ENCODE measurements around the gene FYCO1. TPM values are rescaled to one million over a fixed set of nuclear protein-coding genes. Genes with fewer than 3 reads are reported as not detected.

FYCO1 gene
- total and polyA plus RNA-seq, 10 of the 15 experiments (the other 5 are each of a cell fraction or from before 2014, with no cell fraction given), result 1.5 to 8.4 (median 6.5) TPM

GRCh38 chr3:45966371-45966791, 29.2 kb downstream of the FYCO1 start:
- DNase-seq (ENCODE audit: low read depth, low spot score) (no peak), ATAC-seq (no peak), FAIRE-seq (no peak)
- in situ Hi-C loops (cut with MboI), result no loop called here
- Histone ChIP-seq H3K4me2 (ENCODE audit: control insufficient read depth, insufficient read depth) (no peak overlapping the region), H3K27ac (ENCODE audit: control insufficient read depth, insufficient read depth) (no peak overlapping the region), H3K9me3 (replicated peaks; ENCODE audit: control insufficient read depth, insufficient read depth, low read length) (no peaks in the 10 kb centered on the region), H2AFZ (ENCODE audit: control insufficient read depth, low read depth, low read length) (no peak overlapping the region), H3K4me3 (no peak overlapping the region), H3K36me3 (ENCODE audit: control insufficient read depth in 2 of 2, insufficient read depth in 2 of 2, low read length in 1 of 2) (peaks cover 24 to 30% of the 10 kb centered on the region in 2 experiments), H4K20me1 (ENCODE audit: control insufficient read depth, insufficient read depth) (no peaks in the 10 kb centered on the region), H3K9ac (ENCODE audit: control insufficient read depth, insufficient read depth, low read length) (no peak overlapping the region), H3K27me3 (replicated peaks in 1 of 2; ENCODE audit: control insufficient read depth in 2 of 2, insufficient read depth in 2 of 2, low read length in 1 of 2) (no peaks in the 10 kb centered on the region), H3K79me2 (ENCODE audit: control insufficient read depth, insufficient read depth, low read length) (no peaks in the 10 kb centered on the region), H3K4me1 (ENCODE audit: control insufficient read depth, insufficient read depth, low read length) (peaks cover 48% of the 10 kb centered on the region)
- TF ChIP-seq PAX8 (IDR thresholded peaks at IDR 0.05) (no peak), YY1 (IDR thresholded peaks at IDR 0.05; ENCODE audit: low read depth, low read length) (no peak), POLR2A (IDR thresholded peaks at IDR 0.05; ENCODE audit: low read depth, low read length) (0 out of 2 replicates have a peak, but pooled peaks have one; percentile 7)
- ChIA-PET CTCF (interaction anchor here (0.9 to 3.2 kb wide), 3 partner anchors 13 to 110 kb away, joined by 3 to 19 read pairs (median 4); no protein-coding TSS in a partner anchor), RAD21 (ENCODE audit: unreplicated experiment) (interaction anchor here (0.7 to 4.8 kb wide), 6 partner anchors 13 to 403 kb away, joined by 3 to 20 read pairs (median 4); no protein-coding TSS in a partner anchor), POLR2A (interaction anchor here (1.0 kb wide), 1 partner anchor 102 kb away, joined by 4 read pairs; no protein-coding TSS in a partner anchor), SMC1A (ENCODE audit: uncharacterized antibody, unreplicated experiment) (interaction anchor here (0.8 to 5.9 kb wide), 7 partner anchors 10 to 412 kb away, joined by 3 to 35 read pairs (median 4); no protein-coding TSS in a partner anchor)
- BruUV-seq (replicated peaks), result no TSS peak
- WGBS (ENCODE audit: insufficient coverage, insufficient replicate concordance, low lambda C conversion rate, missing lambda C conversion rate), result 98% methylated on average over 17 of the region's 17 CpGs
- intact Hi-C loops (cut with micrococcal nuclease; ENCODE audit: unreplicated experiment), result no loop called here

- Histone ChIP-seq H2AFZ (ENCODE audit: control insufficient read depth, low read depth, low read length) (no peak overlapping the region), H3K27ac (ENCODE audit: control insufficient read depth, insufficient read depth) (no peak overlapping the region), H3K36me3 (ENCODE audit: control insufficient read depth in 2 of 2, insufficient read depth in 2 of 2, low read length in 1 of 2) (peaks cover 25 to 30% of the 10 kb centered on the region in 2 experiments), H3K4me1 (ENCODE audit: control insufficient read depth, insufficient read depth, low read length) (peaks cover 48% of the 10 kb centered on the region), H3K9me3 (replicated peaks; ENCODE audit: control insufficient read depth, insufficient read depth, low read length) (no peaks in the 10 kb centered on the region), H4K20me1 (ENCODE audit: control insufficient read depth, insufficient read depth) (no peaks in the 10 kb centered on the region), H3K4me3 (no peak overlapping the region), H3K4me2 (ENCODE audit: control insufficient read depth, insufficient read depth) (no peak overlapping the region), H3K79me2 (ENCODE audit: control insufficient read depth, insufficient read depth, low read length) (no peaks in the 10 kb centered on the region), H3K9ac (ENCODE audit: control insufficient read depth, insufficient read depth, low read length) (no peak overlapping the region), H3K27me3 (replicated peaks in 1 of 2; ENCODE audit: control insufficient read depth in 2 of 2, insufficient read depth in 2 of 2, low read length in 1 of 2) (no peaks in the 10 kb centered on the region)
- ChIA-PET POLR2A (interaction anchor here (0.9 to 1.4 kb wide), 4 partner anchors 9 to 103 kb away, joined by 3 to 7 read pairs (median 4); no protein-coding TSS in a partner anchor), SMC1A (ENCODE audit: uncharacterized antibody, unreplicated experiment) (interaction anchor here (0.6 to 5.9 kb wide), 13 partner anchors 11 to 451 kb away, joined by 3 to 35 read pairs (median 4); no protein-coding TSS in a partner anchor), CTCF (interaction anchor here (0.9 to 3.2 kb wide), 6 partner anchors 13 to 114 kb away, joined by 3 to 19 read pairs (median 4); partner anchors contain the start of gene FYCO1), RAD21 (ENCODE audit: unreplicated experiment) (interaction anchor here (0.5 to 4.8 kb wide), 7 partner anchors 12 to 404 kb away, joined by 3 to 20 read pairs (median 5); no protein-coding TSS in a partner anchor)
- 55% methylated on average over 4 of the region's 4 CpGs for WGBS (ENCODE audit: insufficient coverage, insufficient replicate concordance, low lambda C conversion rate, missing lambda C conversion rate)
- FAIRE-seq (no peak), ATAC-seq (no peak), DNase-seq (ENCODE audit: low read depth, low spot score) (no peak)
- in situ Hi-C loops (cut with MboI) (no loop called here), intact Hi-C loops (cut with micrococcal nuclease; ENCODE audit: unreplicated experiment) (no loop called here)
- BruUV-seq (replicated peaks), result no TSS peak
- TF ChIP-seq FOS (IDR thresholded peaks at IDR 0.05; ENCODE audit: borderline replicate concordance, extremely low read depth, insufficient read length) (no peak), PML (IDR thresholded peaks at IDR 0.05; ENCODE audit: low read length) (no peak), NFXL1 (IDR thresholded peaks at IDR 0.05; ENCODE audit: borderline replicate concordance) (no peak), ZBTB33 (IDR thresholded peaks at IDR 0.05) (no peak), GABPA (IDR thresholded peaks at IDR 0.05; ENCODE audit: low read depth) (no peak), SIN3A (IDR thresholded peaks at IDR 0.05; ENCODE audit: low read depth, low read length) (no peak), NFYA (IDR thresholded peaks at IDR 0.05; ENCODE audit: borderline replicate concordance, low read depth, low read length) (no peak), SMARCA5 (IDR thresholded peaks at IDR 0.05) (no peak), ZNF24 (IDR thresholded peaks at IDR 0.05) (no peak), ETV6 (conservative IDR thresholded peaks at IDR 0.05 in 1 of 2, IDR thresholded peaks at IDR 0.05 in 1 of 2; ENCODE audit: borderline replicate concordance in 1 of 2, low read depth in 1 of 2) (no peak), STAT1 (conservative IDR thresholded peaks at IDR 0.05) (no peak), IRF3 (IDR thresholded peaks at IDR 0.05) (no peak)
These were observed 30.0 kb downstream of the FYCO1 start for GRCh38 chr3:45965653-45966052.

All from GM12878 (cell line).